ENCODE data around the gene CDK5RAP3. TPM values are rescaled to one million over a fixed set of nuclear protein-coding genes. Genes with fewer than 3 reads are reported as not detected.

CDK5RAP3 gene
- total RNA-seq, 1 donor from 2014 or later, result 344 TPM

DNA sequence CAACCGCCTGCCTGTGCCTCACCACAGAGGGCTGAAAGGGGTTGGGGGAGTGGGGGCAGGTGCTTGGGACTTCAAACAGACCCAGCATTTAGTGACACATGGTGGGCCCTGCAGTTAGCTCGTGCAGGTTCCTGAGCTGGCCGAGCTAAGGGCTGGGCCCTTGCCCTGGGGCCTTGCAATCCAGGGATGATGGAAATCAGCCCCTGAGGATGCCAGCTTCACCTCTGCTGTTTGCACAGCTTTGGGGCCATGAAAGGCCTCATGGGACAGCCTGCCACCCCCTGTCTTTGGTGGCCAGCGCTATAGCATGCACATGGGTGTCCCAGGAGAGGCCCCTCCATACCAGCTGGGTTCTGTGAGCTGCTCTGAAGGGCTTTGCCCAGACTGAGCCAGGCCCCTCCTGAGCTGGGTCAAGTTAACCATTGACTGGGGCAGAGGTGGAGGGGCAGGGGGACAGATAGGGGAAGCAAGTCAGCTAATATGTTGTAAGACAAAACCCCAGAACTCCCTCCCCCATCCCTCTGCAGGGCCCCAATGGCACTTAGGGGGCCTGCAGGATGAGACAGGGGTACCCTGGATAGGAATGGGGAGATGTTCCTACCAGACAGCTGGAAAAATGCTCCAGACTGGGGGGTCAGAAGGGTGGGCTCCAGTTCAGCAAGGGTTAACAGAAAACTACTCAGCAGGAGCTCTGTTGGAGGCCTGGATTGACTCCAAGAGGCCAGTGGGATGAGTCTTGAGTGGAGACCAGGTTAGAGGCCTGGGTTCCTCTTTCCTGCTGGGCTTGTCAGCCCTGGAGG is 13.9 kb upstream of the CDK5RAP3 start:
- peak overlapping the region; percentile 80 for H3K4me3 Mint-ChIP-seq (ENCODE audit: low read depth)
- H3K36me3 Mint-ChIP-seq (ENCODE audit: insufficient read depth), result peaks cover 6% of the 10 kb centered on the region
- H3K4me1 Mint-ChIP-seq (ENCODE audit: low read depth), result peaks cover 55% of the 10 kb centered on the region
- TF ChIP-seq, protein P1, sequence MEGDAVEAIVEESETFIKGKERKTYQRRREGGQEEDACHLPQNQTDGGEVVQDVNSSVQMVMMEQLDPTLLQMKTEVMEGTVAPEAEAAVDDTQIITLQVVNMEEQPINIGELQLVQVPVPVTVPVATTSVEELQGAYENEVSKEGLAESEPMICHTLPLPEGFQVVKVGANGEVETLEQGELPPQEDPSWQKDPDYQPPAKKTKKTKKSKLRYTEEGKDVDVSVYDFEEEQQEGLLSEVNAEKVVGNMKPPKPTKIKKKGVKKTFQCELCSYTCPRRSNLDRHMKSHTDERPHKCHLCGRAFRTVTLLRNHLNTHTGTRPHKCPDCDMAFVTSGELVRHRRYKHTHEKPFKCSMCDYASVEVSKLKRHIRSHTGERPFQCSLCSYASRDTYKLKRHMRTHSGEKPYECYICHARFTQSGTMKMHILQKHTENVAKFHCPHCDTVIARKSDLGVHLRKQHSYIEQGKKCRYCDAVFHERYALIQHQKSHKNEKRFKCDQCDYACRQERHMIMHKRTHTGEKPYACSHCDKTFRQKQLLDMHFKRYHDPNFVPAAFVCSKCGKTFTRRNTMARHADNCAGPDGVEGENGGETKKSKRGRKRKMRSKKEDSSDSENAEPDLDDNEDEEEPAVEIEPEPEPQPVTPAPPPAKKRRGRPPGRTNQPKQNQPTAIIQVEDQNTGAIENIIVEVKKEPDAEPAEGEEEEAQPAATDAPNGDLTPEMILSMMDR (IDR thresholded peaks at IDR 0.05; ENCODE audit: unreplicated experiment), result no peak
- no peak for DNase-seq (ENCODE audit: low spot score, unreplicated experiment)
- H3K9me3 Mint-ChIP-seq (ENCODE audit: low read depth), result no peaks in the 10 kb centered on the region
- peak overlapping the region; percentile 97 for H3K27ac Mint-ChIP-seq
- no peaks in the 10 kb centered on the region for H3K27me3 Mint-ChIP-seq

DNA sequence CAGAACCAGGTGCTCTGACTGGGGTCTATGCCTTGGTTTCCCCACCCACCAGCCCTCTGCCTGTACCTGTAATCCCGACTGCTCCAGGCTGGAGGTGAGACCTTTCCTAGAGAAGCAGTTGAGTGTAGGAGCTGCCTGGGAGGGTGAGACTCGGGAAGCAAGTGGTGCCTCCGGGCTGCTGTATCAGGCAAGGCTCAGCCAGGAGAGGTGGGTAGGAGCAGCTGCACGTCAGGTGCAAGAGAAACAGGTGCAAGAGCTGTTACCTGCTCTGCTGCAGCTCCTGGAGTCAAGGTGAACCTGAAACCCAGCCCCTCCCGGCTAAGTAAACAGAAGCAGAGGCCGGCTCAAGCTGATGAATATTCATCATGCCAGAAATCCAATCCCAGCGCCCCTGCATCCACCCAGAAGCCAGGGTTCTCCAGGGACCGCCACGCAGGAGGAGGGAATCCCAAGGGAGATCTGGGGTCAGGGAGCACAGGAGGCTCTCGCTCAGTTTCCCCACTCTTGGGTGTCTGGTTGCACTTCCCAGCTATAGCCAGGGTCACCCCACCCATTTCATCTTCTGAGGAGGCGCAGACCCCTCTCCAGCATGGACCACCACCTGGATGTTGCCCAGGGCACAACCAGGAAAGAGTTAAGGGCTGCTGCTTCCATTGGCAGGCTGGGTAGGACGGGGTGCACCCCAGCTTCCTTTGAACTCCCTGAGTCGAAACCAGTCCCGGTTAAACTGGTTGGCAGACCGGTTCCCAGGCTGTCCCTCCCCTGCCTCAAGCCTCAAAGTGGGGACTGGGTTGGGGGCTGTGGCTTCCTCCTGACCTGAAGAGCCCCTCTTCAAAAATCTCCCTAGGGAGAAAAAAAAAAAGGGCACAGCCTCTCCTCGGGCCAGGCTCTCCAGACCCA is 13.1 kb upstream of the CDK5RAP3 start, which contains the start of gene PRR15L:
Gene PRR15L, minus strand, starts transcription at position 293 of the 900 bp plus-strand sequence. CDS start 4,649 bp downstream, outside the sequence.
- Mint-ChIP-seq H3K9me3 (ENCODE audit: low read depth) (no peaks in the 10 kb centered on the region), H3K27me3 (no peaks in the 10 kb centered on the region), H3K4me1 (ENCODE audit: low read depth) (peaks cover 55% of the 10 kb centered on the region), H3K36me3 (ENCODE audit: insufficient read depth) (peaks cover 4% of the 10 kb centered on the region), H3K27ac (peak within 1 kb of the TSS; percentile 97), H3K4me3 (ENCODE audit: low read depth) (peak within 1 kb of the TSS; percentile 80)
- peak; percentile 46 for DNase-seq (ENCODE audit: low spot score, unreplicated experiment)
- TF ChIP-seq, protein P1 (IDR thresholded peaks at IDR 0.05; ENCODE audit: unreplicated experiment), result no peak

DNA sequence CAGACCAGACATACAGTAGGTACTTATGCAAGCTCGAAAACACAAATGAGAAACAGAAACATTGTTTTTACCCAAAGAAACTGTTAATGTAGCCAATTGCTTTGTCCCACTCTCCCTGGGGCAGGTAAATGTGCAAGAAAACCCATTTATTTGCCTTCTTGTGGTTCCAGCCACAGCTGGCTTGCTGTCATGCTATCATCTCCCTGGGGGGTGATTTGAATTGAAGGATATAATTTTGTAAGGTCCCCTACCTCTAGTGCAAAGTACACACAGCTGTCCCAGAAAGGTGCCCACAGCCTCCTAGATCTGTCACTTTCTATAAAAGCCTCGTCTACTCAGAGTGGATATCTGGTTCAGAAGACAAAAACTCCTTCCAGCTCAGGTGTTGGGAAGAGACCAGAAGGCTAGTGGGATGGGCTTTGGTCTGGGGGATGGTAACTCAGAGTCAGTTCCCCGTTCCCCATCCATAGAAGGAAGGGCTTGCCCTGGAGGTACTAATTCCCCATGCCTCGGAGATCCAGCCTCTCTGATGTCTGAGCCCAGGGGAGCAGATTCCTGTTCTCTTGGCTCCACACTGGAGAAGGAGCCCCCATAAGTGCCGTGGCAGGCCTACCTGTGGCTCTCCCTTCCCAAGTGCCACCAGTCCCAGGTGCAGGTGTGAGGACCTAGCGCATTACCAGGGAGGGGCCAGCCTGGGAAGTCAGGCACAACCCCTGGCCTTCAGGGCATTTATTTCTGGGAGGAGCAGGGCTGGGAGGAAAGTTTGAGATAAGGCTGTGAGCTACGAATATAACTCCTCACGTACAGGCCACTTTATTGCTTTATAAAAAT is 10.9 kb upstream of the CDK5RAP3 start:
- Mint-ChIP-seq H3K36me3 (ENCODE audit: insufficient read depth) (no peaks in the 10 kb centered on the region), H3K9me3 (ENCODE audit: low read depth) (no peaks in the 10 kb centered on the region), H3K4me1 (ENCODE audit: low read depth) (peaks cover 47% of the 10 kb centered on the region), H3K27ac (peak overlapping the region; percentile 87), H3K4me3 (ENCODE audit: low read depth) (no peak overlapping the region), H3K27me3 (no peaks in the 10 kb centered on the region)
- no peak for DNase-seq (ENCODE audit: low spot score, unreplicated experiment)
- TF ChIP-seq, protein P1 (IDR thresholded peaks at IDR 0.05; ENCODE audit: unreplicated experiment), result no peak

DNA sequence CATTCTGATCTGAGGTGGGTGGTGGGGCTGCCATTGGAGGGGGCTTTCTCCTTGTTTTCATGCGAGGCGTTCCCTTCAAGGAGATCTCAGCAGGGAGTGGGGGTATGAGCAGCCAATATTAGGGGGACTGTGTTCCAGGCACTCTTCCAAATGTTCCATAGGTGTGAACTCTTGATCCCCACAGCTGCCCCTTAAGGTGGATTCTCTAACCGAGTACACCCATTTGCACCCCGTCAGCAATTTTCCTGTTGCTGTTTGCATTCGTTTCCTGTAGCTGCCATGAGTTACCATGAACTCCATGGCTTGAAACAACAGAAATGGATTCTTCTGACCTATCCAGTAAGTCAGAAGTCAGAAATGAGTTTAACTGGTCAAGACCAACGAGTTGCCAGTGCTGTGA is 9.5 kb upstream of the CDK5RAP3 start:
- Mint-ChIP-seq H3K9me3 (ENCODE audit: low read depth) (no peaks in the 10 kb centered on the region), H3K4me1 (ENCODE audit: low read depth) (peaks cover 38% of the 10 kb centered on the region), H3K4me3 (ENCODE audit: low read depth) (no peak overlapping the region), H3K36me3 (ENCODE audit: insufficient read depth) (no peaks in the 10 kb centered on the region), H3K27ac (no peak overlapping the region), H3K27me3 (no peaks in the 10 kb centered on the region)
- TF ChIP-seq, protein P1 (IDR thresholded peaks at IDR 0.05; ENCODE audit: unreplicated experiment), result no peak
- DNase-seq (ENCODE audit: low spot score, unreplicated experiment), result no peak
